SU-DHL-6 (cell line): Measurements from ENCODE around the gene SAPCD2.

ENCODE experiments used
- EZH2phosphoT487 ChIP-seq: fragments of 200-600 bp; sonication (generic), shearing (Covaris generic); conservative IDR thresholded peaks from 2 replicates; pipeline ENCODE4 v1.6.1; 2018; ENCODE audit warnings: mild to moderate bottlenecking, antibody characterized with exemption, low read length, moderate library complexity, mixed read lengths
- TF ChIP-seq, protein P1 (sequence below): fragments of 200-600 bp; sonication (generic); IDR thresholded peaks from one replicate; pipeline ENCODE4 v1.5.1; 2017; ENCODE audit warnings: antibody characterized with exemption, mild to moderate bottlenecking, low read length, moderate library complexity; ENCODE audit not compliant: insufficient read depth, poor library complexity, severe bottlenecking

DNA sequence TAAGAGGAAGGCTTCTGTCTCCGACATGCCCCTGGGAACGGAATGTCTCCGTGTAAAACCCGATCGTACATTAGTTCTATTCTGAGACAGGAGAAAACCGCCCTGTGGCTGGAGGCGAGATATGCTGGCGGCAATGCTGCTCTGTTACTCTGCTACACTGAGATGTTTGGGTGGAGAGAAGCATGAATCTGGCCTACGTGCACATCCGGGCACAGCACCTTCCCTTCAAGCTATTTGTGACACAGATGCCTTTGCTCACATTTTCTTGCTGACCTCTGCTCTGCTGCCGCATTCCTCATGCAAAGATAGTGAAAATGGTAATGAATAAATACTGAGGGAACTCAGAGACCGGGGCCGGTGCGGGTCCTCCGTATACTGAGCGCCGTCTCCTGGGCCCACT lies 46.4 kb upstream of the SAPCD2 start:
- TF ChIP-seq, protein P1, sequence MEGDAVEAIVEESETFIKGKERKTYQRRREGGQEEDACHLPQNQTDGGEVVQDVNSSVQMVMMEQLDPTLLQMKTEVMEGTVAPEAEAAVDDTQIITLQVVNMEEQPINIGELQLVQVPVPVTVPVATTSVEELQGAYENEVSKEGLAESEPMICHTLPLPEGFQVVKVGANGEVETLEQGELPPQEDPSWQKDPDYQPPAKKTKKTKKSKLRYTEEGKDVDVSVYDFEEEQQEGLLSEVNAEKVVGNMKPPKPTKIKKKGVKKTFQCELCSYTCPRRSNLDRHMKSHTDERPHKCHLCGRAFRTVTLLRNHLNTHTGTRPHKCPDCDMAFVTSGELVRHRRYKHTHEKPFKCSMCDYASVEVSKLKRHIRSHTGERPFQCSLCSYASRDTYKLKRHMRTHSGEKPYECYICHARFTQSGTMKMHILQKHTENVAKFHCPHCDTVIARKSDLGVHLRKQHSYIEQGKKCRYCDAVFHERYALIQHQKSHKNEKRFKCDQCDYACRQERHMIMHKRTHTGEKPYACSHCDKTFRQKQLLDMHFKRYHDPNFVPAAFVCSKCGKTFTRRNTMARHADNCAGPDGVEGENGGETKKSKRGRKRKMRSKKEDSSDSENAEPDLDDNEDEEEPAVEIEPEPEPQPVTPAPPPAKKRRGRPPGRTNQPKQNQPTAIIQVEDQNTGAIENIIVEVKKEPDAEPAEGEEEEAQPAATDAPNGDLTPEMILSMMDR, result no peak
- no peak for TF ChIP-seq EZH2phosphoT487
